Smooth muscle cell (in vitro differentiated cells): Measurements from ENCODE around the gene APOL2. TPM values are rescaled to one million over a fixed set of nuclear protein-coding genes. Genes with fewer than 3 reads are reported as not detected.

Source experiments
- DNase-seq: peaks from one replicate; lab custom pipeline; 2025; ENCODE audit not compliant: unreplicated experiment; lab: John Stamatoyannopoulos, UW
- H2AFZ ChIP-seq: fragments of 200-600 bp; sonication (generic); 2 replicates; pipeline ENCODE4 v1.6.0; 2016; ENCODE audit warnings: antibody characterized with exemption, low read depth, mild to moderate bottlenecking
- H3F3A ChIP-seq: fragments of 200-600 bp; sonication (generic); 2 replicates; pipeline ENCODE4 v1.6.0; 2017; ENCODE audit warnings: antibody characterized with exemption, low read depth
- H3K27ac ChIP-seq: fragments of 200-600 bp; sonication (generic); 2 replicates; pipeline ENCODE4 v1.5.1; 2016; ENCODE audit warnings: low read depth, mild to moderate bottlenecking
- H3K27me3 ChIP-seq: fragments of 200-600 bp; sonication (generic); 2 replicates; pipeline ENCODE4 v1.6.1; 2016; ENCODE audit warnings: low read depth, mild to moderate bottlenecking
- H3K36me3 ChIP-seq: fragments of 200-600 bp; sonication (generic); 2 replicates; pipeline ENCODE4 v1.5.1; 2016; ENCODE audit warnings: low read depth
- H3K4me1 ChIP-seq: fragments of 200-600 bp; sonication (generic); 2 replicates; pipeline ENCODE4 v1.5.1; 2016; ENCODE audit warnings: low read depth
- H3K4me2 ChIP-seq: fragments of 200-600 bp; sonication (generic); 2 replicates; pipeline ENCODE4 v1.6.0; 2016; ENCODE audit warnings: mild to moderate bottlenecking
- H3K4me3 ChIP-seq: fragments of 200-600 bp; sonication (generic); 2 replicates; pipeline ENCODE4 v1.5.1; 2016; ENCODE audit warnings: mild to moderate bottlenecking
- H3K79me2 ChIP-seq: fragments of 200-600 bp; sonication (generic); 2 replicates; pipeline ENCODE4 v1.6.0; 2016; ENCODE audit warnings: low read depth, mild to moderate bottlenecking
- H3K9ac ChIP-seq: fragments of 200-600 bp; sonication (generic); 2 replicates; pipeline ENCODE4 v1.6.0; 2016; ENCODE audit warnings: low read depth
- H3K9me3 ChIP-seq: fragments of 200-600 bp; sonication (generic); replicated peaks from 2 replicates; pipeline ENCODE4 v1.5.1; 2016; ENCODE audit warnings: low read depth
- H4K20me1 ChIP-seq: fragments of 200-600 bp; sonication (generic); 2 replicates; pipeline ENCODE4 v1.6.0; 2016; ENCODE audit warnings: low read depth
- WGBS: methylation state at CpG from one replicate; pipeline ENCODE4 v1.1.7; 2016; ENCODE audit warnings: low lambda C conversion rate; 5-methylcytosine and 5-hydroxymethylcytosine counted together
- polyA plus RNA-seq: library from polyadenylated mRNA; unstranded; fragments of >200 nt; fragmentation: Nextera tagmentation; extraction: Ambion mirVana; gene quantifications from 2 replicates; pipeline ENCODE4 v1.2.1, GENCODE V29; 2016
- total RNA-seq: library from RNA; depleted of rRNA; stranded (reverse); fragments of >200 nt; gene quantifications from 2 replicates; pipeline ENCODE4 v1.2.3, GENCODE V29; 2014
- TF ChIP-seq, protein P1 (sequence below): fragments of 200-600 bp; sonication (generic); IDR thresholded peaks from 2 replicates; pipeline ENCODE4 v1.5.1; 2017; ENCODE audit warnings: borderline replicate concordance, mild to moderate bottlenecking, antibody characterized with exemption; ENCODE audit not compliant: insufficient read depth, poor library complexity, severe bottlenecking

Gene APOL2
- total and polyA plus RNA-seq, 2 experiments from 2014 or later: 8.0 to 14.7 TPM

DNA sequence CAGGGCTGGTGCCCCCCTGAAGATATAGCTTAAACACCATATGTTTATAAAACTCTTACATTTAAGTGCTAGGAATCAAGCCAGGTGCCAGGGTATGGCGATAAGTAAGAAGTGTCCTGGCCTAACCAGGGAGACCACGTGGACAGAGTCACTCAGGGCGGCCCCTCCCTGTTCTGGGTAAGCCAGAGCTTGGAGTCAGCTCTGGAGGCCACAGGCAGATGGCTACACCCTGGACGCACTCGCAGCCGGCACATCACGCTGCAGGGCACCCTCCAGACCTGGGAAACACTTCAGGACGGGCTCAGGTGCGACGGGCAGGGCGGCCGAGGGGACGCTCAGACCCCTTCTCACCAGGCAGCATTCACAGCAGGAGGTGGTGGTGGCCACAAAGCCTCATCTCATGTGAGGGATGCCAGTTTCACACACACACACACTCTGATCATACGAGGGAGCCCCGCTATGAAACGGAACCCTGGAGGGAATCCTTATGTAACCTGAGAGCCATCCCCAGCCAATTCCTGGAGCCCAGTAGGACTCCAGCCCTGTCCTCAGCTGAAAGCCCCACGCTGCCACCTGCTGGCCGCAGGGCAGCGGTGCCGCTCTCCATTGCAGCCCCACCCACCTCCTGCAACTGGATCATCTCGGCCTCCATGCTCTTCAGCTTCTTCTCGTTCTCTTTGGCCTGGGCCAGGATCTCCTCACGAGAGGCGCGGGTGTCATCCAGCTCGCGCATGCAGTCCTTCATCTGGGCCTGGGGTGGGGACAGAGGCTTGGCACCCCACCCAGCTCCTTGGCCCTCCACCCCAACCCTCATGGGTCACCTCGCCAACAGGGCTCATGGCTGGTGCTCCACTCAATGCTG is 47.0 kb upstream of the APOL2 start:
- Histone ChIP-seq H4K20me1 (peaks cover 87% of the 10 kb centered on the region), H3K27ac (peak overlapping the region; percentile 19), H3K4me3 (no peak overlapping the region), H3K4me1 (no peaks in the 10 kb centered on the region), H3K9ac (no peak overlapping the region), H3F3A (peaks cover 75% of the 10 kb centered on the region), H3K27me3 (no peaks in the 10 kb centered on the region), H3K36me3 (peaks cover 41% of the 10 kb centered on the region), H2AFZ (no peak overlapping the region), H3K4me2 (no peak overlapping the region), H3K79me2 (peaks cover 15% of the 10 kb centered on the region), H3K9me3 (no peaks in the 10 kb centered on the region)
- DNase-seq: peak; percentile 16
- TF ChIP-seq, protein P1, sequence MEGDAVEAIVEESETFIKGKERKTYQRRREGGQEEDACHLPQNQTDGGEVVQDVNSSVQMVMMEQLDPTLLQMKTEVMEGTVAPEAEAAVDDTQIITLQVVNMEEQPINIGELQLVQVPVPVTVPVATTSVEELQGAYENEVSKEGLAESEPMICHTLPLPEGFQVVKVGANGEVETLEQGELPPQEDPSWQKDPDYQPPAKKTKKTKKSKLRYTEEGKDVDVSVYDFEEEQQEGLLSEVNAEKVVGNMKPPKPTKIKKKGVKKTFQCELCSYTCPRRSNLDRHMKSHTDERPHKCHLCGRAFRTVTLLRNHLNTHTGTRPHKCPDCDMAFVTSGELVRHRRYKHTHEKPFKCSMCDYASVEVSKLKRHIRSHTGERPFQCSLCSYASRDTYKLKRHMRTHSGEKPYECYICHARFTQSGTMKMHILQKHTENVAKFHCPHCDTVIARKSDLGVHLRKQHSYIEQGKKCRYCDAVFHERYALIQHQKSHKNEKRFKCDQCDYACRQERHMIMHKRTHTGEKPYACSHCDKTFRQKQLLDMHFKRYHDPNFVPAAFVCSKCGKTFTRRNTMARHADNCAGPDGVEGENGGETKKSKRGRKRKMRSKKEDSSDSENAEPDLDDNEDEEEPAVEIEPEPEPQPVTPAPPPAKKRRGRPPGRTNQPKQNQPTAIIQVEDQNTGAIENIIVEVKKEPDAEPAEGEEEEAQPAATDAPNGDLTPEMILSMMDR: peak; percentile 82
- 82% methylated on average over 28 of the region's 28 CpGs for whole genome bisulfite sequencing

DNA sequence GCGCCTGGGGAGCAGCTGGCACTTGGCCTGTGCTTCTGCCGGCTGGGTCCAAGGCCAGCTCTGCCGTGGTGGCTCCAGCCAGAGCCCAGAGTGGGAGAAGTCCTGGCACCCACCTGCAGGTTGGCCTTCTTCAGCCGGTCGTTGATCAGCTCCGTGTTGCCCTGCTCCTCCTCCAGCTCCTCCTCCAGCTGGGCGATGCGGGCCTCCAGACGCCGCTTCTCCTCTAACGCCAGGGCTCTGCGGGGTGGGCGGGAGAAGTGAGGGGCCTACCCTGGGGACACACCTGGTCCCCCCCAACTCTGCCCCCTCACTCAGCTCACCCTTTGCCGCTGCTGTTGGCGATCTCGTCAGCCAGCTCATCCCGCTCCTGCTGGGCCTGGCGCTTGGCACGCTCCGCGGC is 46.2 kb upstream of the APOL2 start:
- no peak overlapping the region for H3K4me2 ChIP-seq
- H3K79me2 ChIP-seq: peaks cover 15% of the 10 kb centered on the region
- no peak for DNase-seq
- TF ChIP-seq, protein P1: no peak
- no peak overlapping the region for H2AFZ ChIP-seq
- peaks cover 95% of the 10 kb centered on the region for H4K20me1 ChIP-seq
- peaks cover 45% of the 10 kb centered on the region for H3K36me3 ChIP-seq
- H3K4me3 ChIP-seq: no peak overlapping the region
- no peak overlapping the region for H3K9ac ChIP-seq
- no peaks in the 10 kb centered on the region for H3K9me3 ChIP-seq
- peak overlapping the region; percentile 19 for H3K27ac ChIP-seq
- 98% methylated on average over 21 of the region's 21 CpGs for WGBS
- no peaks in the 10 kb centered on the region for H3K4me1 ChIP-seq
- H3F3A ChIP-seq: peaks cover 81% of the 10 kb centered on the region
- no peaks in the 10 kb centered on the region for H3K27me3 ChIP-seq

DNA sequence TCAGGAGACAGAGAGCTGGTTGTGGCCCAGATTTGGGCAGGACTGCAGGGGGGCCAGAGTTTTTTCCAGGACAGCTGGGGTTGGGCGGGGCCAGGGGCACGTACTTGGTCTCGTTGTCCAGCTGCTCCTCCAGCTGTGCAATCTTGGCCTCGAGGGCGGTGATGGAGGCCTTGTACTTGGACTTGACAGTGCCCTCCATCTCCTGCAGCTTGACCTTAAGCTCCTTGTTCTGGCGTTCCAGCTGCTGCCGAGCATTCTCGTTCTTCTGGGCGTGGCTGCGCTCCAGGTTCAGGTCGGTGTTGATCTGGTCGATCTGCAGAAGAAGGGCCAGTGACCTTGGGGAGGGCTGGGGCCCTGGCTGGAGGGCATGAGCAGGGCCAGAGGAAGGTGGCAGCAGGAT is 45.7 kb upstream of the APOL2 start:
- H3K9ac ChIP-seq: no peak overlapping the region
- no peak for DNase-seq
- H3K4me2 ChIP-seq: no peak overlapping the region
- H4K20me1 ChIP-seq: peaks cover 100% of the 10 kb centered on the region
- H3K4me1 ChIP-seq: no peaks in the 10 kb centered on the region
- H3K9me3 ChIP-seq: no peaks in the 10 kb centered on the region
- TF ChIP-seq, protein P1: no peak
- H3K4me3 ChIP-seq: no peak overlapping the region
- H2AFZ ChIP-seq: no peak overlapping the region
- peaks cover 15% of the 10 kb centered on the region for H3K79me2 ChIP-seq
- over 99% methylated on average over 12 of the region's 12 CpGs for WGBS
- no peak overlapping the region for H3K27ac ChIP-seq
- H3K36me3 ChIP-seq: peaks cover 45% of the 10 kb centered on the region
- H3F3A ChIP-seq: peaks cover 86% of the 10 kb centered on the region
- no peaks in the 10 kb centered on the region for H3K27me3 ChIP-seq
